Body of pancreas (tissue), 4 donors: ENCODE data around the gene POU2AF1. TPM values are rescaled to one million over a fixed set of nuclear protein-coding genes. Genes with fewer than 3 reads are reported as not detected.

Source experiments
- ATAC-seq: fragments of 150-250 bp; one replicate; pipeline ENCODE4 v1.9.1; 2016
- DNase-seq, 4 donors: peaks; one replicate each; pipeline ENCODE4 v3.0.0-alpha.2; 2019
- H3K27ac ChIP-seq, 4 donors: fragments of 200-600 bp; sonication (generic); 1 replicate in 3 of 4; 2 replicates in 1 of 4; pipeline versions ENCODE4 v1.5.1 to v1.6.1; 2016 to 2019; ENCODE audit warnings: mild to moderate bottlenecking in 1 of 4, mixed read lengths in 1 of 4, moderate library complexity in 1 of 4
- H3K27me3 ChIP-seq, 2 donors: fragments of 200-600 bp; sonication (generic); one replicate each; pipeline ENCODE4 v1.6.0; 2016; ENCODE audit warnings: mild to moderate bottlenecking in 1 of 2
- H3K36me3 ChIP-seq, 2 donors: fragments of 200-600 bp; sonication (generic); replicated peaks in 1 of 2; 2 replicates each; pipeline ENCODE4 v1.5.1; 2016; ENCODE audit warnings: low read depth in 2 of 2; ENCODE audit not compliant: insufficient read depth in 1 of 2
- H3K4me1 ChIP-seq: fragments of 200-600 bp; sonication (generic); one replicate; pipeline ENCODE4 v1.6.0; 2016
- H3K4me3 ChIP-seq, 2 donors: fragments of 200-600 bp; sonication (generic); 1 replicate in 1 of 2; 2 replicates in 1 of 2; pipeline ENCODE4 v1.5.1; 2016 to 2019
- H3K9me3 ChIP-seq, 3 donors: fragments of 200-600 bp; sonication (generic); 1 replicate in 2 of 3; 2 replicates in 1 of 3; pipeline ENCODE4 v1.5.1; 2016
- CTCF ChIP-seq, 7 experiments: fragments of 450-650 bp in 4 of 7; fragments of 200-600 bp in 3 of 7; sonication (generic) in 3 of 7; IDR thresholded peaks; one replicate each; pipeline ENCODE4 v1.5.1; 2016 to 2019; ENCODE audit warnings: antibody characterized with exemption in 7 of 7
- POLR2A ChIP-seq, 3 donors: fragments of 450-650 bp; IDR thresholded peaks; one replicate each; pipeline ENCODE4 v1.6.1; 2016; ENCODE audit warnings: antibody characterized with exemption in 3 of 3, mild to moderate bottlenecking in 2 of 3
- WGBS, 2 donors: methylation state at CpG; one replicate each; pipeline ENCODE4 v1.1.5; 2017; 5-methylcytosine and 5-hydroxymethylcytosine counted together
- intact Hi-C: fragments of 100-400 bp; cut with DNase I; formaldehyde crosslinking; loops from one replicate; pipeline ENCODE4 v1.15.1; 2023
- total RNA-seq, 2 donors: library from RNA; depleted of rRNA; stranded (reverse); fragments of >200 nt; gene quantifications; one replicate each; pipeline ENCODE4 v1.1.0, GENCODE V29; 2016

Gene POU2AF1
- total RNA-seq, 2 donors from 2014 or later: 8.9 TPM; not detected in 1

- DNase-seq (no peak), ATAC-seq (no peak)
- WGBS, 2 donors: 67 to 72% methylated on average over 5 of the region's 5 CpGs
- Histone ChIP-seq H3K27ac (no peak overlapping the region), H3K36me3 (no peaks in the 10 kb centered on the region), H3K4me1 (peaks cover 8% of the 10 kb centered on the region), H3K9me3 (no peaks in the 10 kb centered on the region), H3K4me3 (no peak overlapping the region), H3K27me3 (no peaks in the 10 kb centered on the region)
- intact Hi-C loops: no loop called here
- TF ChIP-seq CTCF (IDR thresholded peaks at IDR 0.05) (no peak), POLR2A (IDR thresholded peaks at IDR 0.05) (no peak)
These were observed 14.0 kb upstream of the POU2AF1 start for GRCh38 chr11:111393096-111393495.

GRCh38 chr11:111392552-111392951, 13.5 kb upstream of the POU2AF1 start:
- no peak for TF ChIP-seq CTCF (IDR thresholded peaks at IDR 0.05)
- no peak for TF ChIP-seq POLR2A (IDR thresholded peaks at IDR 0.05)
- no peaks in the 10 kb centered on the region for H3K36me3 ChIP-seq
- 84 to 93% methylated on average over 4 of the region's 4 CpGs for WGBS, 2 donors
- no peak overlapping the region for H3K4me3 ChIP-seq
- peaks cover 11% of the 10 kb centered on the region for H3K4me1 ChIP-seq
- ATAC-seq (no peak), DNase-seq (no peak)
- H3K27me3 ChIP-seq: no peaks in the 10 kb centered on the region
- no peaks in the 10 kb centered on the region for H3K9me3 ChIP-seq
- intact Hi-C loops: no loop called here
- no peak overlapping the region for H3K27ac ChIP-seq

- no peak for TF ChIP-seq POLR2A (IDR thresholded peaks at IDR 0.05)
- no peak for TF ChIP-seq CTCF (IDR thresholded peaks at IDR 0.05)
- peaks cover 21% of the 10 kb centered on the region for H3K4me1 ChIP-seq
- H3K36me3 ChIP-seq: no peaks in the 10 kb centered on the region
- peak overlapping the region in 1 of 4 donors; percentile 23 for H3K27ac ChIP-seq
- no peaks in the 10 kb centered on the region for H3K27me3 ChIP-seq
- H3K4me3 ChIP-seq: no peak overlapping the region
- ATAC-seq (no peak), DNase-seq (peak in 2 of 4 donors; percentile 25 to 40)
- intact Hi-C loops: no loop called here
- 70 to 71% methylated on average over 13 of the region's 13 CpGs for WGBS, 2 donors
- H3K9me3 ChIP-seq: no peaks in the 10 kb centered on the region
These were observed 12.5 kb upstream of the POU2AF1 start for GRCh38 chr11:111391328-111392124.

- DNase-seq: no peak
- H3K27me3 ChIP-seq: no peaks in the 10 kb centered on the region
- peaks cover 21% of the 10 kb centered on the region for H3K4me1 ChIP-seq
- WGBS, 2 donors: 75 to 78% methylated on average over 1 of the region's 1 CpG
- no peak for ATAC-seq
- intact Hi-C loops: no loop called here
- TF ChIP-seq POLR2A (IDR thresholded peaks at IDR 0.05): no peak
- TF ChIP-seq CTCF (IDR thresholded peaks at IDR 0.05): no peak
- no peak overlapping the region for H3K4me3 ChIP-seq
- no peaks in the 10 kb centered on the region for H3K36me3 ChIP-seq
- no peak overlapping the region for H3K27ac ChIP-seq
- no peaks in the 10 kb centered on the region for H3K9me3 ChIP-seq
These were observed 9.8 kb upstream of the POU2AF1 start for GRCh38 chr11:111388842-111389241.

- intact Hi-C loops: no loop called here
- no peaks in the 10 kb centered on the region for H3K36me3 ChIP-seq
- no peak for DNase-seq
- no peaks in the 10 kb centered on the region for H3K27me3 ChIP-seq
- no peak for ATAC-seq
- 91 to 94% methylated on average over 4 of the region's 4 CpGs for WGBS, 2 donors
- no peak overlapping the region for H3K27ac ChIP-seq
- no peak for TF ChIP-seq POLR2A (IDR thresholded peaks at IDR 0.05)
- TF ChIP-seq CTCF (IDR thresholded peaks at IDR 0.05): no peak
- peaks cover 21% of the 10 kb centered on the region for H3K4me1 ChIP-seq
- no peaks in the 10 kb centered on the region for H3K9me3 ChIP-seq
- H3K4me3 ChIP-seq: no peak overlapping the region
These were observed 9.3 kb upstream of the POU2AF1 start for GRCh38 chr11:111388420-111388819.
